Thymus (tissue), 11 donors: Measurements from ENCODE around the gene BMPR1B. TPM values are rescaled to one million over a fixed set of nuclear protein-coding genes. Genes with fewer than 3 reads are reported as not detected.

ENCODE experiments used
- DNase-seq, 9 donors: peaks; one replicate each; pipeline ENCODE4 v3.0.0-alpha.2; 2013; ENCODE audit warnings: low spot score in 9 of 9, low read depth in 6 of 9, missing footprints in 1 of 9
- H3K27ac ChIP-seq, 2 donors: one replicate each; pipeline ENCODE4 v1.5.1; 2013; ENCODE audit warnings: control low read depth in 1 of 2, low read depth in 1 of 2, low read length in 1 of 2, mild to moderate bottlenecking in 1 of 2, moderate library complexity in 1 of 2
- H3K27me3 ChIP-seq, 2 donors: one replicate each; pipeline ENCODE4 v1.5.1; 2013; ENCODE audit warnings: low read length in 1 of 2; ENCODE audit not compliant: control insufficient read depth in 2 of 2, insufficient read depth in 1 of 2
- H3K36me3 ChIP-seq, 2 donors: one replicate each; pipeline ENCODE4 v1.5.1; 2013; ENCODE audit warnings: low read length in 1 of 2, mild to moderate bottlenecking in 1 of 2, moderate library complexity in 1 of 2; ENCODE audit not compliant: control insufficient read depth in 2 of 2, insufficient read depth in 2 of 2
- H3K4me1 ChIP-seq, 2 donors: one replicate each; pipeline ENCODE4 v1.5.1; 2013; ENCODE audit warnings: low read length in 2 of 2; ENCODE audit not compliant: control insufficient read depth in 2 of 2, insufficient read depth in 2 of 2
- H3K4me3 ChIP-seq, 2 donors: one replicate each; pipeline ENCODE4 v1.5.1; 2013; ENCODE audit warnings: low read length in 2 of 2, control low read depth in 1 of 2, mild to moderate bottlenecking in 1 of 2
- H3K9me3 ChIP-seq, 2 donors: one replicate each; pipeline ENCODE4 v1.5.1; 2013; ENCODE audit warnings: low read length in 1 of 2, mild to moderate bottlenecking in 1 of 2; ENCODE audit not compliant: control insufficient read depth in 2 of 2, insufficient read depth in 1 of 2
- WGBS: extraction: QIAGEN DNeasy Blood & Tissue Kit; methylation state at CpG from one replicate; pipeline ENCODE4 v1.1.7; 2013; 5-methylcytosine and 5-hydroxymethylcytosine counted together
- polyA plus RNA-seq: library from polyadenylated mRNA; stranded (reverse); fragments of 200-250 nt; gene quantifications from one replicate; pipeline ENCODE4 v1.2.3, GENCODE V29; 2013
- total RNA-seq: library from RNA; stranded (reverse); fragments of 120-200 nt; gene quantifications from one replicate; pipeline ENCODE4 v1.2.4, GENCODE V29; 2013
- donor health status: healthy.

BMPR1B gene
- total and polyA plus RNA-seq, 2 donors, result 2.2 to 12.5 TPM

GRCh38 chr4:94960708-94961107, 203.0 kb downstream of the BMPR1B start:
- H3K27ac ChIP-seq, result no peak overlapping the region
- H3K36me3 ChIP-seq, result no peaks in the 10 kb centered on the region
- H3K4me1 ChIP-seq, result no peaks in the 10 kb centered on the region
- H3K9me3 ChIP-seq, result no peaks in the 10 kb centered on the region
- H3K27me3 ChIP-seq, result no peaks in the 10 kb centered on the region
- H3K4me3 ChIP-seq, result no peak overlapping the region
- no peak for DNase-seq
- 95% methylated on average over 1 of the region's 1 CpG for WGBS

- Histone ChIP-seq H3K4me1 (no peaks in the 10 kb centered on the region), H3K4me3 (no peak overlapping the region), H3K36me3 (no peaks in the 10 kb centered on the region), H3K9me3 (no peaks in the 10 kb centered on the region), H3K27ac (no peak overlapping the region), H3K27me3 (no peaks in the 10 kb centered on the region)
- DNase-seq, result no peak
- 97% methylated on average over 2 of the region's 2 CpGs for WGBS
These were observed 203.7 kb downstream of the BMPR1B start for GRCh38 chr4:94961420-94961819.

GRCh38 chr4:94962484-94962883, 204.7 kb downstream of the BMPR1B start:
- H3K27me3 ChIP-seq, result no peaks in the 10 kb centered on the region
- H3K27ac ChIP-seq, result no peak overlapping the region
- H3K9me3 ChIP-seq, result no peaks in the 10 kb centered on the region
- DNase-seq, result no peak
- H3K36me3 ChIP-seq, result no peaks in the 10 kb centered on the region
- H3K4me3 ChIP-seq, result no peak overlapping the region
- H3K4me1 ChIP-seq, result no peaks in the 10 kb centered on the region

GRCh38 chr4:94965852-94966251, 208.1 kb downstream of the BMPR1B start:
- Histone ChIP-seq H3K9me3 (no peaks in the 10 kb centered on the region), H3K27me3 (no peaks in the 10 kb centered on the region), H3K4me3 (no peak overlapping the region), H3K27ac (no peak overlapping the region), H3K4me1 (no peaks in the 10 kb centered on the region), H3K36me3 (no peaks in the 10 kb centered on the region)
- DNase-seq, result no peak

- Histone ChIP-seq H3K36me3 (no peaks in the 10 kb centered on the region), H3K27ac (no peak overlapping the region), H3K4me3 (no peak overlapping the region), H3K4me1 (no peaks in the 10 kb centered on the region), H3K9me3 (peaks cover 0 to 7% of the 10 kb centered on the region in 2 donors), H3K27me3 (no peaks in the 10 kb centered on the region)
- DNase-seq, result no peak
- WGBS, result 93% methylated on average over 4 of the region's 4 CpGs
These were observed 210.7 kb downstream of the BMPR1B start for GRCh38 chr4:94968493-94968892.

GRCh38 chr4:94970650-94971049, 212.9 kb downstream of the BMPR1B start:
- DNase-seq, result no peak
- no peak overlapping the region for H3K27ac ChIP-seq
- 57% methylated on average over 1 of the region's 1 CpG for WGBS
- H3K4me3 ChIP-seq, result no peak overlapping the region
- no peaks in the 10 kb centered on the region for H3K36me3 ChIP-seq
- peaks cover 0 to 9% of the 10 kb centered on the region in 2 donors for H3K9me3 ChIP-seq
- H3K4me1 ChIP-seq, result no peaks in the 10 kb centered on the region
- no peaks in the 10 kb centered on the region for H3K27me3 ChIP-seq

GRCh38 chr4:94974773-94975172, 217.0 kb downstream of the BMPR1B start:
- no peaks in the 10 kb centered on the region for H3K36me3 ChIP-seq
- H3K4me3 ChIP-seq, result no peak overlapping the region
- no peak overlapping the region for H3K27ac ChIP-seq
- no peaks in the 10 kb centered on the region for H3K27me3 ChIP-seq
- DNase-seq, result no peak
- peaks cover 0 to 9% of the 10 kb centered on the region in 2 donors for H3K9me3 ChIP-seq
- WGBS, result 82% methylated on average over 3 of the region's 3 CpGs
- no peaks in the 10 kb centered on the region for H3K4me1 ChIP-seq

GRCh38 chr4:94976371-94977011, 218.7 kb downstream of the BMPR1B start:
- Histone ChIP-seq H3K9me3 (peaks cover 0 to 9% of the 10 kb centered on the region in 2 donors), H3K4me3 (no peak overlapping the region), H3K27me3 (no peaks in the 10 kb centered on the region), H3K27ac (no peak overlapping the region), H3K36me3 (no peaks in the 10 kb centered on the region), H3K4me1 (no peaks in the 10 kb centered on the region)
- no peak for DNase-seq
- WGBS, result 95% methylated on average over 1 of the region's 1 CpG

- Histone ChIP-seq H3K4me3 (no peak overlapping the region), H3K27me3 (no peaks in the 10 kb centered on the region), H3K9me3 (no peaks in the 10 kb centered on the region), H3K36me3 (no peaks in the 10 kb centered on the region), H3K27ac (no peak overlapping the region), H3K4me1 (no peaks in the 10 kb centered on the region)
- DNase-seq, result no peak
- 85% methylated on average over 3 of the region's 3 CpGs for WGBS
These were observed 221.1 kb downstream of the BMPR1B start for GRCh38 chr4:94978904-94979303.

- Histone ChIP-seq H3K4me3 (no peak overlapping the region), H3K9me3 (no peaks in the 10 kb centered on the region), H3K27ac (no peak overlapping the region), H3K36me3 (no peaks in the 10 kb centered on the region), H3K27me3 (no peaks in the 10 kb centered on the region), H3K4me1 (no peaks in the 10 kb centered on the region)
- WGBS, result 96% methylated on average over 5 of the region's 5 CpGs
- DNase-seq, result no peak
These were observed 221.9 kb downstream of the BMPR1B start for GRCh38 chr4:94979621-94980020.
